ENCODE results near the gene CX3CL1.

DNA sequence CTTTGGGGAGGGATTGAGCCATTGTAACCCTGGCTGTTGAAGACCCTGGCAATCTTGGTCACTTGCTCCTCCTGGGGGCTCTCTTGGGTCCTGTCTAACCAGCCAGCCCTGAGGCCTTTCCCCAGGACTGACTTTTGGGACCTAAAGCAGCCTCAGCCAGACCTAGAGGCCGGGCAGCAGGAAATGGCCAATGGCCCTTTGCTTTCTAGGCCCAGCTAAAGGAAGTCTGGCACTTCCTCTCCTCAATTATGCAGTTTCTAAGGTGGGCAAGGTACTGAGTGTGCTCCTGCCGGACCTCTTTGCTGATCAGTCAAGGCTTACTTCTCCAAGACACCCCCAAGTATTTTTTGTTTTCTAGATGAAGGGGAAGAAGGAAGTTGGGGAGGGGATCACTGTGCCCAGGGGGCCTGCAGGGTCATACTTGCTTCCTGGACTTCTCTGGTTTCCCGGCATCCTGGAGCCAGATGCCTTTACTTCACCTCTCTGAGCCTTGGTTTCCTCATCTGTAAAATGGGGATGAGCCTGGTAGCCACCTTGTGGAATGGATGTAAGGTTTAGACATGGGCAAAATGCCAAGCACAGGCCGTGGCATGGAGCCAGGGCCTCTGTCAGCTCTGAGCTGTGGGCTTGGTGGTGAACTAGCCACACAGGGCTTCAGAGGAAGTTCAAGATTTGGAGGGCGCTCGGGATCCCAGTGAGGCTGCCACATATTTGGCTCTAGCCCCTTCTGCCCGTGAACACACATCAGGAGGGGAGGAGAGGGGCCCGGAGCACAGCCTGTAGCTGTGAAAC is 8.6 kb downstream of the CX3CL1 start:
- TF ChIP-seq, protein P1, sequence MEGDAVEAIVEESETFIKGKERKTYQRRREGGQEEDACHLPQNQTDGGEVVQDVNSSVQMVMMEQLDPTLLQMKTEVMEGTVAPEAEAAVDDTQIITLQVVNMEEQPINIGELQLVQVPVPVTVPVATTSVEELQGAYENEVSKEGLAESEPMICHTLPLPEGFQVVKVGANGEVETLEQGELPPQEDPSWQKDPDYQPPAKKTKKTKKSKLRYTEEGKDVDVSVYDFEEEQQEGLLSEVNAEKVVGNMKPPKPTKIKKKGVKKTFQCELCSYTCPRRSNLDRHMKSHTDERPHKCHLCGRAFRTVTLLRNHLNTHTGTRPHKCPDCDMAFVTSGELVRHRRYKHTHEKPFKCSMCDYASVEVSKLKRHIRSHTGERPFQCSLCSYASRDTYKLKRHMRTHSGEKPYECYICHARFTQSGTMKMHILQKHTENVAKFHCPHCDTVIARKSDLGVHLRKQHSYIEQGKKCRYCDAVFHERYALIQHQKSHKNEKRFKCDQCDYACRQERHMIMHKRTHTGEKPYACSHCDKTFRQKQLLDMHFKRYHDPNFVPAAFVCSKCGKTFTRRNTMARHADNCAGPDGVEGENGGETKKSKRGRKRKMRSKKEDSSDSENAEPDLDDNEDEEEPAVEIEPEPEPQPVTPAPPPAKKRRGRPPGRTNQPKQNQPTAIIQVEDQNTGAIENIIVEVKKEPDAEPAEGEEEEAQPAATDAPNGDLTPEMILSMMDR (conservative IDR thresholded peaks at IDR 0.05; ENCODE audit: low read length): no peak
- TF ChIP-seq EZH2phosphoT487 (IDR thresholded peaks at IDR 0.05; ENCODE audit: borderline replicate concordance): no peak

Measured in Loucy (cell line).